Tibial nerve (tissue), 4 donors: Measurements from ENCODE around the gene CDH4.

Experiments
- CTCF ChIP-seq, 5 experiments: fragments of 200-600 bp in 3 of 5; fragments of 450-650 bp in 2 of 5; sonication (generic) in 3 of 5; IDR thresholded peaks; one replicate each; pipeline ENCODE4 v1.5.1; 2016 to 2019; ENCODE audit warnings: antibody characterized with exemption in 5 of 5, mild to moderate bottlenecking in 3 of 5, moderate library complexity in 2 of 5
- EP300 ChIP-seq, 2 donors: sonication (generic); formaldehyde crosslinking; IDR thresholded peaks; one replicate each; pipeline ENCODE4 v1.6.1; 2017; ENCODE audit warnings: antibody characterized with exemption in 2 of 2, mild to moderate bottlenecking in 1 of 2
- POLR2A ChIP-seq, 2 donors: fragments of 450-650 bp; IDR thresholded peaks; one replicate each; pipeline ENCODE4 v1.6.1; 2017; ENCODE audit warnings: antibody characterized with exemption in 2 of 2, mild to moderate bottlenecking in 2 of 2, moderate library complexity in 2 of 2

GRCh38 chr20:61325718-61326117, 73.7 kb downstream of the CDH4 start:
- TF ChIP-seq CTCF (IDR thresholded peaks at IDR 0.05) (no peak), POLR2A (IDR thresholded peaks at IDR 0.05) (no peak), EP300 (IDR thresholded peaks at IDR 0.05) (no peak)
